TTC549 (cell line): Measurements from ENCODE around the gene RHOXF2.

Experiments used
- FAIRE-seq: peaks from 2 replicates; lab custom pipeline; 2012; peaks lifted over from hg19 to GRCh38; lab: Jason Lieb, UNC

The RHOXF2 gene

GRCh38 chrX:120205816-120206753 lies 47.7 kb downstream of the RHOXF2 start:
- FAIRE-seq: no peak

- no peak for FAIRE-seq
These were observed 48.7 kb downstream of the RHOXF2 start for GRCh38 chrX:120207009-120207605.

- no peak for FAIRE-seq
These were observed 55.2 kb downstream of the RHOXF2 start for GRCh38 chrX:120213438-120214265.
